GM12873 (cell line): ENCODE results near the gene SALL3.

ENCODE experiments used
- CTCF ChIP-seq: IDR thresholded peaks from 2 replicates; pipeline ENCODE4 v1.5.1; 2012; ENCODE audit warnings: low read depth, mild to moderate bottlenecking, moderate library complexity, low read length, control low read depth; ENCODE audit not compliant: insufficient read depth; ENCODE audit errors: missing control alignments

Gene SALL3

DNA sequence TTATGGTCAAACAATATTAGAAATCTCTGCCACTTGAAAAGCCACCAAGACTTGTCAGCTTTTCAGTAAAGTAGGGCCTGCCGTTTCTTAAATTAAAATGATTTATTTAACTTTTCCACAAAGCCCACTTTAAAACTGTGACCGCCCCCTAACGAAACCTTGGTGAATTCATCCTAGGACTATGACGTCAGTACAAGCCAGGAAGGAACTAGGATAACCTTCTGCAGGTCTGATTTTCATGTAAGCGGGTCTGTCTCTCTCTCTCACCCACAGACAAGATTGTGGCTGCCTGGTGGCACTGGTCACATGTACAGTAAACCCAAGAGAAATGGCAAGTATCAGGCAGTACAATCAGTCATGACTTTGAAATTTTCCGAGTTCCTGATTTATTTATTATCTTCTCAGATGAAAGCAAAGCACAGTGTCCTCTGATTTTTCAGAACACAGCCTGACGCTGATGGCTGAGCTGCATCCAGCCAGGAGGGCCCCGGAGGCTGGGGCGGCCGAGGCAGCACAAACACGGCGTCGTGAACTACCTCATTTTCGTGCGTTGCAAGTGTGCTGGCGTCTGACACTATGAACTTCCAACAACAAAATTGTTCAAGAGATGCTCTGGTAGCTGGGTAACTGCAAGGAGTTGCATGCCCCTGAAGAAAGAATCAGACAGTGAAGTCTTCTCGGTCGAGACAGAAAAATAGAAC lies 18.9 kb downstream of the SALL3 start:
- TF ChIP-seq CTCF, result no peak

- TF ChIP-seq CTCF, result no peak
Observed at GRCh38 chr18:78999939-79000338, 20.3 kb downstream of the SALL3 start.

DNA sequence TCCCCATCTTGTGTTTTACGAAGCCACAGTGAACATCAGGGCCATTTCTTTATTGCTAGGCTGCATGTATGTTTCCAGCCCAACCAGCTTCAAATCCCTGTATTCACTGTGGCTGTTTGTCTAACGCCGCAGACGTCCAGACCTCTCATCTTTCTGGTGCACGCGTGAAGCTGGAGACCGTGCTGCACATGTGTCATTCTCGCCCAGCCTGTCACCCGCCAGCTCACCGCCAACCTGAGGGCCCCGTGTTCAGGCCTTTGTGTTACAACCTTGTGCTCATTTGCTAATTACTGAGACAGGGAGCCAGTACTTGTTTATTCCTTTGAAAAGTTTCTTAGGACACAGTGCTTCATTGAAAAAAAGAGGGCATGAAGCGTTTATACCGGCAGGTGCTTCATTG lies 21.4 kb downstream of the SALL3 start:
- no peak for TF ChIP-seq CTCF

GRCh38 chr18:79005653-79006052 lies 26.0 kb downstream of the SALL3 start:
- no peak for TF ChIP-seq CTCF

GRCh38 chr18:79006106-79006795 lies 26.6 kb downstream of the SALL3 start:
- no peak for TF ChIP-seq CTCF

- no peak for TF ChIP-seq CTCF
Observed at GRCh38 chr18:79007440-79007839, 27.8 kb downstream of the SALL3 start.

- no peak for TF ChIP-seq CTCF
Observed at GRCh38 chr18:79008356-79008940, 28.8 kb downstream of the SALL3 start.
